Hematopoietic multipotent progenitor cell treated with erythropoietin and hydrocortisone succinate and interleukin-3 and kit ligand, for 17 days (in vitro differentiated cells): ENCODE data around the gene IFI44.

Experiments
- DNase-seq: peaks from one replicate; pipeline ENCODE4 v3.0.0-alpha.2; 2015; ENCODE audit warnings: low spot score

IFI44 gene

GRCh38 chr1:78712467-78713051, 62.9 kb downstream of the IFI44 start:
- DNase-seq = no peak

DNA sequence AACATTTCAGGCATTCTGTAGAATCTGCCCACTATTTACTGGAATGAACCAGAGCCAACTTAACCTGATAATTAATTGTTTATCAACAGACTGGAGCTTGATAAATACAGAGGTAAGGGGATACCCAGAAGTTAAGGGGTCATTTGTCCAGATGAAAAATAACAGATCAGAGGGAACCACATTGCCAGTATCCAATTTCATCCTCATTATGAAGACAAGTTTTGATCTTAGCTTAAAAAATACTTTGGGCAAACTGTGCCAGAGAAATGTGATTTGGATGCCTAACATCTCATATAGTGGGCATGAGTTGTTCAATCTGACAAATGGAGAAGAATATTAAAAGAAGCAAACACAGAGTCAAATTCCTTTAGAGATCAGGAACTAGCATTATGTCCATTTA, 63.7 kb downstream of the IFI44 start:
- DNase-seq = no peak
